ENCODE data around the gene TBXT. TPM values are rescaled to one million over a fixed set of nuclear protein-coding genes. Genes with fewer than 3 reads are reported as not detected.

TBXT gene
- total and polyA plus RNA-seq, 11 donors, result 0.25 TPM; not detected in 10

- ATAC-seq (no peak), DNase-seq (no peak)
- Histone ChIP-seq H3K4me3 (peak overlapping the region in 7 of 12 donors; percentile 6 to 47 (median 28)), H3K4me1 (peaks cover 7 to 34% (median 20%) of the 10 kb centered on the region in 12 donors), H3K36me3 (no peaks in the 10 kb centered on the region), H3K9me3 (no peaks in the 10 kb centered on the region), H3K27ac (no peak overlapping the region), H3K27me3 (peaks cover 36 to 100% (median 84%) of the 10 kb centered on the region in 9 donors)
- intact Hi-C loops (cut with DNase I), result no loop called here
- 1 to 3% (median 2%) methylated on average over 36 to 44 of the region's 44 CpGs for WGBS, 4 donors
- TF ChIP-seq CTCF (IDR thresholded peaks at IDR 0.05) (no peak), POLR2A (IDR thresholded peaks at IDR 0.05) (no peak)
These were observed 356 bp downstream of the TBXT start for GRCh38 chr6:166167258-166167731.

GRCh38 chr6:166166314-166167257 lies 1.1 kb downstream of the TBXT start:
- H3K9me3 ChIP-seq, result no peaks in the 10 kb centered on the region
- TF ChIP-seq POLR2A (IDR thresholded peaks at IDR 0.05) (no peak), CTCF (IDR thresholded peaks at IDR 0.05) (no peak)
- no peaks in the 10 kb centered on the region for H3K36me3 ChIP-seq
- 2% methylated on average over 45 to 63 of the region's 63 CpGs for WGBS, 4 donors
- H3K27me3 ChIP-seq, result peaks cover 35 to 98% (median 83%) of the 10 kb centered on the region in 9 donors
- peaks cover 7 to 34% (median 20%) of the 10 kb centered on the region in 12 donors for H3K4me1 ChIP-seq
- H3K27ac ChIP-seq, result no peak overlapping the region
- intact Hi-C loops (cut with DNase I), result no loop called here
- peak overlapping the region in 1 of 12 donors; percentile 6 for H3K4me3 ChIP-seq
- DNase-seq (no peak), ATAC-seq (no peak)

- H3K36me3 ChIP-seq, result no peaks in the 10 kb centered on the region
- WGBS, 4 donors, result 3 to 6% (median 4%) methylated on average over 22 to 23 of the region's 23 CpGs
- no peak for DNase-seq
- intact Hi-C loops (cut with DNase I), result no loop called here
- H3K9me3 ChIP-seq, result no peaks in the 10 kb centered on the region
- peaks cover 35 to 91% (median 76%) of the 10 kb centered on the region in 9 donors for H3K27me3 ChIP-seq
- no peak overlapping the region for H3K4me3 ChIP-seq
- no peak for ATAC-seq
- peaks cover 7 to 34% (median 20%) of the 10 kb centered on the region in 12 donors for H3K4me1 ChIP-seq
- H3K27ac ChIP-seq, result no peak overlapping the region
- no peak for TF ChIP-seq POLR2A (IDR thresholded peaks at IDR 0.05)
- TF ChIP-seq CTCF (IDR thresholded peaks at IDR 0.05), result no peak
These were observed 1.9 kb downstream of the TBXT start for GRCh38 chr6:166165558-166166313.
